GM19452 (cell line): ENCODE data around the gene SLC6A11.

Experiments used
- ATAC-seq: cut with Tn5 transposase; IDR thresholded peaks from one replicate; pipeline ENCODE4 v1.9.1; 2021; ENCODE audit not compliant: unreplicated experiment

Gene SLC6A11

GRCh38 chr3:10975695-10976234 is 159.7 kb downstream of the SLC6A11 start:
- ATAC-seq: no peak

- no peak for ATAC-seq
Measured at GRCh38 chr3:10976770-10977169, 160.7 kb downstream of the SLC6A11 start.

DNA sequence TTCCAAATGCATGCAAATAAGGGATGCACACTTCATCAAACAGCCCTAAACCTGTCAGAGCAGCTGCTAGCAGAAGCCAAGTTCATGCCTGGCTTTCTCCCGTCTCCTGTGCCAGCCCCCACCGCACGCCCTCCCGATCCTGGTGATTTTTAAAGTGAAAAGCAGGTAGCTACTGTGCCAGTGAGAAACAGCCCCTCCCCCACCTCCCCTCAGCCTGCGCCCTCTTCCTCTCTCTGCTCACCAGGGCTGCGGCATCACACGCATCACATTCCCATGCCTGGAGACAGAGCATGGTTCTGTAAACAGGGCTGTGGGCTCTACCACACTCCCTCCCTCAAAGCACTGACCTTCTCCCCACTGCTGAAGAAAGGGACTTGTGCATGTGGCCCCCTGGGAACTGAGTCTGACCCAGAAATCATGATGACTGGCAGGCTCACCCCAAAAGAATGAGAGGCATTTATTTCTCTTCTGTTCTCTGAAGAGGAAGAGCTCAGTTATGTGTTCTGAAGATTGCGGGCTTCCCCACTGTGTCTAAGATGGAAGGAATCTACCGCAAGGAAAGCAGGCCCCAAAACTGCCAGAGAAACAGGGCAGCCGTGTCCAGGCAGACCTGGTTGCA is 162.0 kb downstream of the SLC6A11 start:
- no peak for ATAC-seq

DNA sequence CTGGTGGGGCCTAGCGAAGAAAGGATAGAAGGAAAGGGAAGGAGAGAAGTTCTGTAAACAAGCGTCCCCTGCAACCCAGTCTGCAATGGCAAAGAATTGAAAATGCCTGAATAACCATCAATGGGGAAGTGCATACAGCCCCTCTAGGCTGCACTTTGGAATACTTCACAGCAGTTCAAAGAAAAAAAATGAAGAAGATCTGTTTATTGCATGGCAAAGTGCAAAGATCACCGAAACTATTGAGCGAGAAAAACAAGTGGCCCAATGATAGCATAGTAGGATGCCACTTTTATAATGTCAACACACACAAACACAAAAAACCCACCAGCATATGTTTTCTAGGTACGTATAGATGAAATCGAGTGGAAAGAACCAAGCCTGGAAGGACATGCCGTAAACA is 162.9 kb downstream of the SLC6A11 start:
- no peak for ATAC-seq

- ATAC-seq: no peak
Measured at GRCh38 chr3:10980312-10980711, 164.3 kb downstream of the SLC6A11 start.

DNA sequence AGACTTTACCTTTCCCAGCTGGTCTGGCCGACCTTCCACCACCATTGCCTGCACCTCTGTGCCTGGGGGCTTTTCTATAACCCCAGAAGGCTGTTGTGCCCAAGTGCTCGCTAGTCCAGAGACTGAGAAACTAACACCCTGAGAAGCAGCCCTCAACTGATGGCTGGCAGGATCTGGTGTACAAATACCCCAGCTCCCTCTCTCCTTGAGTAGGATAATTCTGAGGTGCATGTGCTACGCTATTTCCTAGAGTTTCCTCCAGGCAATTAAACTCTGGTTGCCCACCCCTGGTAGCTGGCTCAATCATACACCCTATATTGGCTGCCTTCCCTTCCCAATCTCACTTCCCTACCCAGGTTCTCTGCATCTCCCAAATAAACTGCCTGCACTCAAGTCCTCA is 165.0 kb downstream of the SLC6A11 start:
- ATAC-seq: no peak

DNA sequence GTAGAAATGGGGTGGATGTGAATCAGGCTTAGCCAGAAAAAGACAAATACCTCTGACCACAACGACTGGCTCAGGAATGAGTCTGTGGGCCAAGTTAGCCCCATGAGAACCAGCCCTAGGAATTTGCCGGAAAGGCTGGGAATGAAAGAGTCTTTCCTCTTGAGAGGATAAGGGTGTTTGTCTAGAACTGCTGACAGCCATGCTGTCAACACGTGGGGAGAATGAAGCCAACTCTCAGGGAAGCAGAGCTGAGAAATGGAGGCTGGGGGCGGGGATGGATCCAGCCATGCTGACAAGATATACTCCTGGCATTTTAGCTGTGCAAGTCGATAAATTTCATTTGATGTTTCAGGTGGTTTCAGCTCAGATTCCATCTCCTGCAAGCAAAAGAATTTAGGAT is 165.9 kb downstream of the SLC6A11 start:
- no peak for ATAC-seq

GRCh38 chr3:10982782-10983181 is 166.8 kb downstream of the SLC6A11 start:
- ATAC-seq: no peak

- ATAC-seq: no peak
Measured at GRCh38 chr3:10983219-10983916, 167.3 kb downstream of the SLC6A11 start.

DNA sequence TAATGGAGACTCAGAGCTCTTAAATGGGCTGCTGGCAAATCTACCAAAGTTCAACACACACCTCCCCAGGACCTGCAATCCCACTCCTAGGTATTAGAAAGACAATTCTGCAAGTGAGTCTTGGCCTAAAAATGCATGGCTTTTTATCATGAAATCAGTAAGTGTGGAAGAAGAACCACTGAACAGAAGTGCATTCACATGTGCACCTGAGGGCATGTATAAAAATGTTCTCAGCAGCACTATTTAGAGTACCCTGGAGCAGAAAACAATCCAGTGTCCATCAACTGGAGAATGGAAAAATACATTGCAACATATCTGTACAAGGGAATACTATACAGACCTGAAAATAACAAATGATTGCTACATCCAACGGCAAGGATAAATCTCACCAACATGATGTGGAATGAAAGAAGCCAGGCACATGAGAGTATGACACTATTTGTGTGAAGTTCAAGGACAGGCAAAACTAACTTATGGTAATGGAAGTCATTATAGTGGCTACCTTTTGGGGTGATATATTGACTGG is 168.4 kb downstream of the SLC6A11 start:
- ATAC-seq: no peak

DNA sequence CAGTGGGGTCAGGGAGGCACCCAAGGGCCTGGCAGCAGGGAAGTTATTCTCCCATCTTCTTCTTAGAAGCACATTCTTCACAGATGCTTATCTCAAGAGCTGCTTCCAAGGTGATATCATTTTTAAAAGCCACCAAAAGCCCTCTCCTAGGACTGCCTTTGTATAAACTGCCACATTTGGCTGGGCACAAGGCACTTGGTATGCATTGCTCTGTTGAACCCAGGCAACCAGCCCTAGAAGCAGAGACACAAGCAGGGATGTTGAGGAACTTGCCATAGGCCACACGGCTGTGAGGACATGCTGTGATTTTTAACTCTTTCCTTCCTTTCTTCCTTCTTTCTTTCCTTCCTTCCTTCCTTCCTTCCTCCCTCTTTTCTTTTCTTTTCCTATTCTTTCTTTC is 169.2 kb downstream of the SLC6A11 start:
- ATAC-seq: no peak

- no peak for ATAC-seq
Measured at GRCh38 chr3:10986592-10986991, 170.6 kb downstream of the SLC6A11 start.

DNA sequence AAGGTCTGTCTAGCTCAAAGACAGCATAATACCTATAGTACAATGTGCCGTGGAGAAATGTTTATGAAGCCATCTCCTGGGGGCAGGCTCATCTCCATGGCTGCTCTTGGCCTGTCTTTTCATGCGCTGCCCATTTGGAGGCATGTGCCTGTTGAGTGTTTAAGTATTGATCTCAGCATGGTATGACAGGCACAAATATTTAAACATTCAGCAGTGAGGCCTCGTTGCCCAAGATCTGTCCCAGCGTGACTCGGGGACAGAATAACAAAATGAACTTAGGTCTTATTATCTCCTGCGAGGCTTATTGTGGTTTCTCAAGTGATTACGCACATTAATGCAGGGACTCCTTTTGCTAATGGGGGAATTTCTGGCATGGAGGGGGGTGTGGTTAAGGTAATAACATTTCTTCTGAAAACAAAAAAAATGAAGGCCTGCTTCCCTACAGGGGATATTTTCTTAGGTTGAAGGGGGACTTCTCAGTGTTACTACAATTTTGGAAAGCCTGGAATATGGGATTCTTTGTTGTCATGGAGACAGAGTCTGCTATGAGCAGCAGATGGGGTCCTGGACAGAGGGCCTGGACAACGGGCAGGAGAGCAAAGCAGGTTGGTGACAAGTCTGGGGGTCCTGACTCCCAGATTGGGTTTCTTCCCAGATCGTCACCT is 172.1 kb downstream of the SLC6A11 start:
- ATAC-seq: no peak

GRCh38 chr3:10988991-10989484 is 173.0 kb downstream of the SLC6A11 start:
- ATAC-seq: no peak
